Vagina (tissue), 2 donors: ENCODE results near the gene WIPF2.

ENCODE experiments used
- CTCF ChIP-seq, 3 experiments: fragments of 450-650 bp in 2 of 3; fragments of 200-600 bp in 1 of 3; sonication (generic) in 1 of 3; IDR thresholded peaks; one replicate each; pipeline ENCODE4 v1.5.1; 2017 to 2019; ENCODE audit warnings: antibody characterized with exemption in 3 of 3, mild to moderate bottlenecking in 2 of 3, moderate library complexity in 2 of 3
- POLR2A ChIP-seq, 2 donors: fragments of 450-650 bp; IDR thresholded peaks; one replicate each; pipeline ENCODE4 v1.6.1; 2017; ENCODE audit warnings: antibody characterized with exemption in 2 of 2, mild to moderate bottlenecking in 2 of 2, moderate library complexity in 2 of 2
- POLR2AphosphoS5 ChIP-seq, 2 donors: sonication (generic); formaldehyde crosslinking; IDR thresholded peaks; one replicate each; pipeline ENCODE4 v1.9.0; 2017; ENCODE audit warnings: antibody characterized with exemption in 2 of 2, mild to moderate bottlenecking in 2 of 2, low read depth in 1 of 2; ENCODE audit not compliant: insufficient read depth in 1 of 2

- peak in 1 of 3 experiments; percentile 11 for TF ChIP-seq CTCF (IDR thresholded peaks at IDR 0.05)
- TF ChIP-seq POLR2A (IDR thresholded peaks at IDR 0.05), result no peak
- no peak for TF ChIP-seq POLR2AphosphoS5 (IDR thresholded peaks at IDR 0.05; ENCODE audit: insufficient read depth in 1 of 2, low read depth in 1 of 2)
Measured at GRCh38 chr17:40318830-40319391, 99.8 kb downstream of the WIPF2 start.
